Measurements from ENCODE around the gene USP49. TPM values are rescaled to one million over a fixed set of nuclear protein-coding genes. Genes with fewer than 3 reads are reported as not detected.

The USP49 gene
- total RNA-seq, 2 experiments from 2014 or later: 1.3 TPM

- no peak for DNase-seq
- CTCF ChIA-PET: no interaction called here
- peaks cover 41% of the 10 kb centered on the region for H3K36me3 Mint-ChIP-seq (ENCODE audit: low read depth)
- ATAC-seq (ENCODE audit: poor library complexity): no peak
- Histone ChIP-seq H3K9me3 (ENCODE audit: control insufficient read depth in 1 of 2, insufficient read depth in 1 of 2, low read length in 2 of 2) (no peaks in the 10 kb centered on the region), H3K36me3 (ENCODE audit: insufficient read depth, low read length) (peaks cover 48% of the 10 kb centered on the region), H3K4me3 (ENCODE audit: low read length) (no peak overlapping the region), H3K27me3 (ENCODE audit: control insufficient read depth in 1 of 2, insufficient read depth in 2 of 2, low read length in 2 of 2) (no peaks in the 10 kb centered on the region), H3K27ac (ENCODE audit: low read depth in 1 of 2, low read length in 2 of 2) (no peak overlapping the region), H3K4me1 (ENCODE audit: insufficient read depth, low read length) (peaks cover 5% of the 10 kb centered on the region)
- H3K27me3 Mint-ChIP-seq: no peaks in the 10 kb centered on the region
- H3K27ac Mint-ChIP-seq: no peak overlapping the region
- H3K4me3 Mint-ChIP-seq: no peak overlapping the region
- POLR2A ChIA-PET: no interaction called here
- intact Hi-C loops (cut with DNase I, micrococcal nuclease): no loop called here
- H3K4me1 Mint-ChIP-seq (ENCODE audit: low read depth): no peaks in the 10 kb centered on the region
- no peaks in the 10 kb centered on the region for H3K9me3 Mint-ChIP-seq
- TF ChIP-seq, protein P1, sequence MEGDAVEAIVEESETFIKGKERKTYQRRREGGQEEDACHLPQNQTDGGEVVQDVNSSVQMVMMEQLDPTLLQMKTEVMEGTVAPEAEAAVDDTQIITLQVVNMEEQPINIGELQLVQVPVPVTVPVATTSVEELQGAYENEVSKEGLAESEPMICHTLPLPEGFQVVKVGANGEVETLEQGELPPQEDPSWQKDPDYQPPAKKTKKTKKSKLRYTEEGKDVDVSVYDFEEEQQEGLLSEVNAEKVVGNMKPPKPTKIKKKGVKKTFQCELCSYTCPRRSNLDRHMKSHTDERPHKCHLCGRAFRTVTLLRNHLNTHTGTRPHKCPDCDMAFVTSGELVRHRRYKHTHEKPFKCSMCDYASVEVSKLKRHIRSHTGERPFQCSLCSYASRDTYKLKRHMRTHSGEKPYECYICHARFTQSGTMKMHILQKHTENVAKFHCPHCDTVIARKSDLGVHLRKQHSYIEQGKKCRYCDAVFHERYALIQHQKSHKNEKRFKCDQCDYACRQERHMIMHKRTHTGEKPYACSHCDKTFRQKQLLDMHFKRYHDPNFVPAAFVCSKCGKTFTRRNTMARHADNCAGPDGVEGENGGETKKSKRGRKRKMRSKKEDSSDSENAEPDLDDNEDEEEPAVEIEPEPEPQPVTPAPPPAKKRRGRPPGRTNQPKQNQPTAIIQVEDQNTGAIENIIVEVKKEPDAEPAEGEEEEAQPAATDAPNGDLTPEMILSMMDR (IDR thresholded peaks at IDR 0.05): no peak
These were observed 123.9 kb downstream of the USP49 start for GRCh38 chr6:41771058-41771983.

- POLR2A ChIA-PET: no interaction called here
- H3K9me3 Mint-ChIP-seq: no peaks in the 10 kb centered on the region
- H3K9me3 ChIP-seq (ENCODE audit: control insufficient read depth in 1 of 2, insufficient read depth in 1 of 2, low read length in 2 of 2): no peaks in the 10 kb centered on the region
- H3K27me3 Mint-ChIP-seq: no peaks in the 10 kb centered on the region
- H3K4me1 Mint-ChIP-seq (ENCODE audit: low read depth): no peaks in the 10 kb centered on the region
- H3K36me3 ChIP-seq (ENCODE audit: insufficient read depth, low read length): peaks cover 46% of the 10 kb centered on the region
- CTCF ChIA-PET: no interaction called here
- ATAC-seq (ENCODE audit: poor library complexity): no peak
- H3K4me3 Mint-ChIP-seq: no peak overlapping the region
- no peak for DNase-seq
- peaks cover 38% of the 10 kb centered on the region for H3K36me3 Mint-ChIP-seq (ENCODE audit: low read depth)
- TF ChIP-seq, protein P1 (IDR thresholded peaks at IDR 0.05): no peak
- peaks cover 5% of the 10 kb centered on the region for H3K4me1 ChIP-seq (ENCODE audit: insufficient read depth, low read length)
- no peak overlapping the region for H3K27ac Mint-ChIP-seq
- no peak overlapping the region for H3K27ac ChIP-seq (ENCODE audit: low read depth in 1 of 2, low read length in 2 of 2)
- intact Hi-C loops (cut with DNase I, micrococcal nuclease): no loop called here
- no peak overlapping the region for H3K4me3 ChIP-seq (ENCODE audit: low read length)
- no peaks in the 10 kb centered on the region for H3K27me3 ChIP-seq (ENCODE audit: control insufficient read depth in 1 of 2, insufficient read depth in 2 of 2, low read length in 2 of 2)
These were observed 124.7 kb downstream of the USP49 start for GRCh38 chr6:41770381-41771057.

- Histone ChIP-seq H3K9me3 (ENCODE audit: control insufficient read depth in 1 of 2, insufficient read depth in 1 of 2, low read length in 2 of 2) (no peaks in the 10 kb centered on the region), H3K27ac (ENCODE audit: low read depth in 1 of 2, low read length in 2 of 2) (no peak overlapping the region), H3K36me3 (ENCODE audit: insufficient read depth, low read length) (peaks cover 36% of the 10 kb centered on the region), H3K27me3 (ENCODE audit: control insufficient read depth in 1 of 2, insufficient read depth in 2 of 2, low read length in 2 of 2) (no peaks in the 10 kb centered on the region), H3K4me1 (ENCODE audit: insufficient read depth, low read length) (peaks cover 5% of the 10 kb centered on the region), H3K4me3 (ENCODE audit: low read length) (no peak overlapping the region)
- DNase-seq: no peak
- H3K9me3 Mint-ChIP-seq: no peaks in the 10 kb centered on the region
- H3K4me1 Mint-ChIP-seq (ENCODE audit: low read depth): no peaks in the 10 kb centered on the region
- no peaks in the 10 kb centered on the region for H3K27me3 Mint-ChIP-seq
- H3K36me3 Mint-ChIP-seq (ENCODE audit: low read depth): peaks cover 26% of the 10 kb centered on the region
- CTCF ChIA-PET: interaction anchor here (1.5 kb wide), 1 partner anchor 18 kb away, joined by 3 read pairs; the partner anchor contains the start of gene TOMM6
- POLR2A ChIA-PET: no interaction called here
- no peak overlapping the region for H3K4me3 Mint-ChIP-seq
- intact Hi-C loops (cut with DNase I, micrococcal nuclease): no loop called here
- TF ChIP-seq, protein P1 (IDR thresholded peaks at IDR 0.05): no peak
- no peak overlapping the region for H3K27ac Mint-ChIP-seq
- no peak for ATAC-seq (ENCODE audit: poor library complexity)
These were observed 125.8 kb downstream of the USP49 start for GRCh38 chr6:41769376-41769775.

Measured in CD4-positive, alpha-beta T cell (primary cell).